ENCODE results near the gene SEZ6.
A peak's percentile ranks its signal among the peaks of the same experiment; 100 is the strongest.

SEZ6 gene

DNA sequence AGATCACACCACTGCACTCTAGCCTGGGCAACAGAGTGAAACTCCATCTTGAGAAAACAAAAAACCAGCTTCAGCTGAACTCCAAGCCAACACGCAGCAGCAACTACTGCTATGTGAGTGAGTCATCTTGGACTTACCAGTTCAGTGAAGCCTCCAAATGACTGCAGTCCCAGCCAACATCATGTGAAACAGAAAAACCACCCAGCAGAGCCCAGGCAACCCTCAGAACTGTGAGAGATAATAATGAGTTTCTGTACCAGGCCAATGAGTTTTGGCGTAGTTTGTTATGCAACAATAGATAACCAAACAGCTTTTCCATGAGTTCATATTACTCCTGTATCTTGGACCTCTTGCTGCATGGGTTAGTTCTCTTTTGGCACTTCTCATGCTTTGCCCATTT, 77.8 kb downstream of the SEZ6 start:
- peak; percentile 25 for DNase-seq

GRCh38 chr17:28926786-28927185, 79.0 kb downstream of the SEZ6 start:
- DNase-seq, result no peak

DNA sequence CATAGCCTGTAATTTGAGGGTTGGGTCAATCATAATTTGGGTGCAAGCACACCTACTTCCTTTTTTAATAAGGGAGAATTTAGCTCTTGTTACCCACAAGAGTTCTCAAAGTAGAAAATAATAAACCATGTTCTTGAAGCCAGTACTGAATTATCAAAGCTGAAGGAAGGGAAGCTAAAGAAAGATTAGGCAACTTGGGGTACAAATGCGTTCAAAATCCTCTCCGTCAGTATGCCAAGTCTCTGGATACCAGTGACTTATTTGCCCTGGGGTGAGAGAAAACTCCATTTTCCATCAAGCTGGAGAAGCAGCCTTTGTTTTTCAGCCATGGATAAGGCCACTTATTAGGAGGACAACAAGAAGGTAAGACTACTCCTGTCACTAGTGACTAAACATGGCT, 79.5 kb downstream of the SEZ6 start:
- DNase-seq, result no peak

DNA sequence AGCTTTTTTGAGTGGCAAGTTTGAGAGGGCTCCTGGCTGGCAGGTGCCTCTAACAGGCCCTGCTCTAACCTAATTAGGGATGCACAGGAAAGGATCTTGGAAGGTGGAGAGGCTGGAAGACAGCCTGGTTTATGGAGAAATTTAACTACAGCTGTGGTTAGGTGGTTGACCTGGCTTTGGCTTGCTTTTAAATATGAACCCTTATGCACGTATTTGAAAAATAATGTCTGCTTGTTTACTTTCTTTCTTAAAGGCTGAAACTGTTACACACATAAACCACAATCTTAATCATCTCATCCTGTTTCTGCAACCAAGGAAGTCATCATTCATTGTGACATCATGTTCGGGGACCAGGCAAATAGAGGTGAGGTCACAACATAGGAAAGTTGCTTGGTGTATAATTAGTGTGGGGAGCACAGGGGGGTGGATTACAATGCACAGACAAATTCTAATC, 79.9 kb downstream of the SEZ6 start:
- DNase-seq, result peak; percentile 88

DNA sequence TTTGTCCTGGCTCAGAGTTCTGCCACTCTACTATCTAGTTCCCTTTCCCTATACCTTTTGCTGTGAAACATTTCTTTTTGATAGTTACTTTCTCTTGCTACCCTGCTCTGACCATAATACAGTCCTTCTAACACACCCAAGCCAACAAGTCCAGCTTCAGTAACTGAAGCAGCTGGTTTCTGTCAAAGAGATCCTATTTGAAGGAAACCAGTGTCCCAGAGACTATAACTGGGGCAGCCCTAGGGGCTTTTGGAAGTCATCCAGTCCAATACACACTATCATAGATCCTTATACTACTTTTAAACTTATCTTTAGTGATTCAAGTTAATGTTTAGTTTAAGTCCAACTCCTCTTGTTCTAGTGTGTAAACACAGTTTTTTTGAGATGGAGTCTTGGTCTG, 85.6 kb downstream of the SEZ6 start:
- DNase-seq, result no peak

- no peak for DNase-seq
These were observed 87.5 kb downstream of the SEZ6 start for GRCh38 chr17:28918295-28918694.

- DNase-seq, result no peak
These were observed 88.4 kb downstream of the SEZ6 start for GRCh38 chr17:28917465-28917864.

GRCh38 chr17:28917029-28917428, 88.8 kb downstream of the SEZ6 start:
- DNase-seq, result no peak

DNA sequence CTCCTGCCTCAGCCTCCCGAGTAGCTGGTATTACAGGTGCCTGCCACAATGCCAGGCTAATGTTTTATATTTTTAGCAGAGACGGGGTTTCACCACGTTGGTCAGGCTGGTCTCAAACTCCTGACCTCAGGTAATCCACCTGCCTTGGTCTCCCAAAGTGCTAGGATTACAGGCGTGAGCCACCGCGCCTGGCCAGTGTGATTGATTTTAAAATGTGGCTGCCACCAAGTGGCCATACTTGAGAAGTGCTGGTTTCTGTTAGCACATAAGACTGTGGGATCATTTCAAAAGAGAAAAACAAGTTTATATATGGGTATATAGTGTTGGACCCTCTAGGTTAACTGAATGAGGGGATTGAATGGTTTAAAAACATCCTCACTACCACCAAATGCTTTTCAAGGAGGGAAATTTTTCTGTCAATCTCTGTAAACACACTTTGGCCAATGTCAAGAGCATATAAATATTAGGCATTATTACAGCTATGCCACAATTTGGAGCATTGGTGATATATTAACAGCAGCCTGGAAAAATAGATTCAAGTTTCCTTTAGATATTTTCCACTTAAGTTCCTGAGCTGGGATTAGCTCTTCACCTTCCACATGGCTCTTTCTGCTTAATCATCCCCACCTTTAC, 89.4 kb downstream of the SEZ6 start:
- DNase-seq, result peak; percentile 28

DNA sequence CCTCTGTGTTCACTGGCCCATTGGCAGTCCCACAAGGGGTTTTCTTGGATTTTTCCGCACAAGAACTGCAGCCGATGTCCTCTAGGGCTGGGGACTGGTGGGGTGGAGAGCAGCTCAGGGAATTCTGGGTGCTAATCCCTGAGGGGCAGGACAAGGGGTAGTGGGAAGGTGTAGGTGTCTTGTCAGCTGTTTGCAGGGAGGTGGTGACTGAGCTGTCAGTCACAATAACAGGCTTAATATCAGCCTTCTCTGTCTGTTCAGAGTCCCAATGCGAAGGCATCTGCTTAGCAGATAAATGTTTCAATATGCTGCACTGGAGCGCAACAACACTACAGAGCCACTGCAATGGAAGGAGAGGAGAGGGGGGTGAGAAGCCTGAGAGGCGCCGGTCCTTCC, 92.9 kb downstream of the SEZ6 start:
- DNase-seq, result no peak

- no peak for DNase-seq
These were observed 93.4 kb downstream of the SEZ6 start for GRCh38 chr17:28912281-28912937.

GRCh38 chr17:28911411-28912045, 94.3 kb downstream of the SEZ6 start:
- DNase-seq, result no peak

- DNase-seq, result no peak
These were observed 95.3 kb downstream of the SEZ6 start for GRCh38 chr17:28910534-28910933.

- DNase-seq, result peak; percentile 64
These were observed 97.1 kb downstream of the SEZ6 start for GRCh38 chr17:28908640-28909167.

- no peak for DNase-seq
These were observed 97.9 kb downstream of the SEZ6 start for GRCh38 chr17:28907709-28908475.

GRCh38 chr17:28906706-28907438, 99.0 kb downstream of the SEZ6 start:
- DNase-seq, result no peak

DNA sequence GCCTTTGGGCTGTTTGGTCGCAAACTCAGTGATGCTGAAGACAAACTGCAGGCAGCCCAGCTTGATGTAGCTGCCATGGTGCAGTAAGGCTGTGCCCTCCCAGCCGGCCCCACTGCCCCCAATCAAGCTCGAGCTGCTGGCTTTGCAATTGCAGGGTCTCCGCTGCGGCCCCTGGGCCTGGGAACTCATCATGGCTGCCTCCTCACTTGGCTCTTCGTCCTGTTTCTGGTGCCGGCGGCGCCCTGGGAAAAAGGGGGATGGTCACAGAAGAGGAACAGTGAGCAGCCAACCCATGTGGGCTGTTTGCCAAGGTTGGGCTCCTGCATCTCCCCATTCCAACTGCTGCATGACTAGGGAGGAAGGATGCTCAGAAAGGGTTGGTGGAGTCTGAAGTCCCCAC, 99.6 kb downstream of the SEZ6 start:
- DNase-seq, result no peak

Measured in fibroblast of skin of right quadriceps (primary cell).